ENCODE measurements around the gene UBR2.

DNA sequence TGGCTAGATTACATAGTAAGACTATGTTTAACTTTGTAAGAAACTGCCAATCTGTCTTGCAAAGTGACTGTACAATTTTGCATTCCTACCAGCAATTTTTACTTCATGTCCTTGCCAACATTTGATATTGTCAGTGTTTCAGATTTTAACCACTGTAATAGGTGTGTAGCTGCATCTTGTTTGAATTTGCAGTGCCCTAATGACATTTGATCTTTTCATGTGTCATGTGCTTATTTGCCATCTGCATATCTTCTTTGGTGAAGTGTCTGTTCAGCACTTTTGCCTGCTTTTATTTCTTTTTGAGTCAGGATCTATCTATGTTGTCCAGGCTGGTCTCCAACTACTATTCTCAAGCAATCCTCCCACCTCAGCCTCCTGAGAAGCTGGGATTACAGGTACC is 161.0 kb downstream of the UBR2 start:
- TF ChIP-seq, protein P1, sequence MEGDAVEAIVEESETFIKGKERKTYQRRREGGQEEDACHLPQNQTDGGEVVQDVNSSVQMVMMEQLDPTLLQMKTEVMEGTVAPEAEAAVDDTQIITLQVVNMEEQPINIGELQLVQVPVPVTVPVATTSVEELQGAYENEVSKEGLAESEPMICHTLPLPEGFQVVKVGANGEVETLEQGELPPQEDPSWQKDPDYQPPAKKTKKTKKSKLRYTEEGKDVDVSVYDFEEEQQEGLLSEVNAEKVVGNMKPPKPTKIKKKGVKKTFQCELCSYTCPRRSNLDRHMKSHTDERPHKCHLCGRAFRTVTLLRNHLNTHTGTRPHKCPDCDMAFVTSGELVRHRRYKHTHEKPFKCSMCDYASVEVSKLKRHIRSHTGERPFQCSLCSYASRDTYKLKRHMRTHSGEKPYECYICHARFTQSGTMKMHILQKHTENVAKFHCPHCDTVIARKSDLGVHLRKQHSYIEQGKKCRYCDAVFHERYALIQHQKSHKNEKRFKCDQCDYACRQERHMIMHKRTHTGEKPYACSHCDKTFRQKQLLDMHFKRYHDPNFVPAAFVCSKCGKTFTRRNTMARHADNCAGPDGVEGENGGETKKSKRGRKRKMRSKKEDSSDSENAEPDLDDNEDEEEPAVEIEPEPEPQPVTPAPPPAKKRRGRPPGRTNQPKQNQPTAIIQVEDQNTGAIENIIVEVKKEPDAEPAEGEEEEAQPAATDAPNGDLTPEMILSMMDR (IDR thresholded peaks at IDR 0.05; ENCODE audit: borderline replicate concordance, extremely low read depth, low read length, poor library complexity, severe bottlenecking): no peak
- TF ChIP-seq EZH2 (IDR thresholded peaks at IDR 0.05; ENCODE audit: borderline replicate concordance, low read depth, low read length, severe bottlenecking): no peak
